Left lung (tissue), 10 donors: ENCODE results near the gene TBCD. TPM values are rescaled to one million over a fixed set of nuclear protein-coding genes. Genes with fewer than 3 reads are reported as not detected.
A peak's percentile ranks its signal among the peaks of the same experiment; 100 is the strongest.
"Not testable (repeated sequence)": the region's sequence is repeated elsewhere in the genome, so short reads cannot be mapped to it uniquely, and the experiment has no call there.

ENCODE experiments used
- ATAC-seq: fragments of 200-7000 bp; cut with Tn5 transposase; one replicate; pipeline ENCODE4 v1.9.1; 2020; ENCODE audit warnings: moderate library complexity
- DNase-seq, 4 donors: peaks; one replicate each; pipeline ENCODE4 v3.0.0-alpha.2; 2013 to 2020
- H3K27ac ChIP-seq, 2 donors: fragments of 200-600 bp; sonication (generic) in 1 of 2; one replicate each; pipeline versions ENCODE4 v1.5.0 to v1.8.0; 2020 to 2021
- H3K27me3 ChIP-seq, 2 donors: fragments of 200-600 bp; sonication (generic) in 1 of 2; one replicate each; pipeline versions ENCODE4 v1.5.0 to v1.8.0; 2020 to 2021
- H3K36me3 ChIP-seq, 2 donors: fragments of 200-600 bp; sonication (generic) in 1 of 2; one replicate each; pipeline versions ENCODE4 v1.5.0 to v1.8.0; 2020 to 2021
- H3K4me1 ChIP-seq, 2 donors: fragments of 200-600 bp; one replicate each; pipeline ENCODE4 v1.8.0; 2021
- H3K4me3 ChIP-seq, 2 donors: fragments of 200-600 bp; sonication (generic) in 1 of 2; one replicate each; pipeline versions ENCODE4 v1.5.0 to v1.8.0; 2020 to 2021; ENCODE audit warnings: mild to moderate bottlenecking in 1 of 2
- H3K9me3 ChIP-seq, 2 donors: fragments of 200-600 bp; sonication (generic) in 1 of 2; one replicate each; pipeline versions ENCODE4 v1.5.0 to v1.8.0; 2020 to 2021
- intact Hi-C, 2 donors: fragments of 100-400 bp; cut with DNase I; formaldehyde crosslinking; loops; one replicate each; pipeline versions ENCODE4 v1.11.2 to v1.14.2; 2022
- polyA plus RNA-seq, 6 donors: library from polyadenylated mRNA; unstranded; fragments of 120-200 nt; gene quantifications; one replicate each; pipeline ENCODE4 v1.2.1, GENCODE V29; 2013; ENCODE audit not compliant: insufficient read length in 6 of 6
- total RNA-seq, 2 donors: library from RNA; stranded (reverse); fragmentation: NEBNext Ultra II Directional; extraction: Animal tissue kit (Norgen Biotek cat#: 25700); gene quantifications; one replicate each; pipeline ENCODE4 v1.2.1, GENCODE V29; 2021
- TF ChIP-seq, protein P1 (sequence below), 2 donors: fragments of 200-600 bp; sonication (generic) in 1 of 2; IDR thresholded peaks; one replicate each; pipeline versions ENCODE4 v1.5.0 to v1.8.0; 2021; ENCODE audit warnings: antibody characterized with exemption in 2 of 2
- donor health status: DM: no; HTN: yes; CAD: no.
- donor health status: DM: no; HTN: no; CAD: no.

TBCD gene
- total and polyA plus RNA-seq, 8 donors, result 87.2 to 133 (median 104) TPM

DNA sequence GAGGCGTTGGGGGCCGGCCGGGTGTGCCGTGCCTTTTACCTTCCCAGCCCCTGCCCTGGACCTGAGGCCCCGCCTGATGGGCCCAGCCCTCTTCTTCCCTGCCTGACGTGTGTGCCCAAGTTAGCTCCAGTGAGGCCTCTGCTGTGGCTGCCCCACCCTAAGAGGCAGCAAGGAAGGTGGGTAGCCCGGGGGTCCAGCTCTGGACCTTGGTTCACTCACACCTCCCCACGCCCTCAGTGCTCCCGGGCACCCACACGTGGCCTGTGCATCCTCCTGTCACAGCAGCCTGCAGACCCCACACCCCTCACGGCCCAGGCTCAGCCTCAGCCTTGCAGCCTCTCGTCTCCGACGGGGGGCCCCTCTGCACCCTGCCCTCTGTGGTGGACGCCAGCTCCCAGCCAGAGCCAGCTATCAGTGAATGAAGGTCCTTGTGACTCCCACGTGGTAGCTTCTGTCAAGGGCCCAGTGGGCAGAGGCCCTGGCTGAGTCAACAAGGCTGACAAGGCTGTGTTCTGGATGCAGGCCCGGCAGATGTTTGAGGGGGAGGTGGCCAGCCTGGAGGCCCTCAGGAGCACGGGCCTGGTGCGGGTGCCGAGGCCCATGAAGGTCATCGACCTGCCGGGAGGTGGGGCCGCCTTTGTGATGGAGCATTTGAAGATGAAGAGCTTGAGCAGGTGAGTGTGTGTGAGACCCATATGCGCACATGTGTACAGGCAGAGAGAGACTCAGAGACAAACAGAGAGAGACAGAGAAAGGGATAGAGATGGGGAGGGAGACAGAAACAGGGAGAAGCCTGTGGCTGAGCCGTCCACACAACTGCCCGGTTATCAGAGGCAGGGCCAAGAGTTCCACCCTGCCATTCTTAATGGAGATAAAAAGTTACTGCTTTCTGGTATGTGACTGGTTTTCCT, 13.6 kb upstream of the TBCD start:
- intact Hi-C loops, result no loop called here
- Histone ChIP-seq H3K27ac (no peak overlapping the region), H3K4me1 (peaks cover 3 to 10% of the 10 kb centered on the region in 2 donors), H3K27me3 (peaks cover 0 to 16% of the 10 kb centered on the region in 2 donors), H3K9me3 (peaks cover 0 to 7% of the 10 kb centered on the region in 2 donors), H3K36me3 (peaks cover 0 to 34% of the 10 kb centered on the region in 2 donors), H3K4me3 (no peak overlapping the region)
- ATAC-seq (peak; percentile 62), DNase-seq (peak in 2 of 4 donors; percentile 63 to 79)
- TF ChIP-seq, protein P1, sequence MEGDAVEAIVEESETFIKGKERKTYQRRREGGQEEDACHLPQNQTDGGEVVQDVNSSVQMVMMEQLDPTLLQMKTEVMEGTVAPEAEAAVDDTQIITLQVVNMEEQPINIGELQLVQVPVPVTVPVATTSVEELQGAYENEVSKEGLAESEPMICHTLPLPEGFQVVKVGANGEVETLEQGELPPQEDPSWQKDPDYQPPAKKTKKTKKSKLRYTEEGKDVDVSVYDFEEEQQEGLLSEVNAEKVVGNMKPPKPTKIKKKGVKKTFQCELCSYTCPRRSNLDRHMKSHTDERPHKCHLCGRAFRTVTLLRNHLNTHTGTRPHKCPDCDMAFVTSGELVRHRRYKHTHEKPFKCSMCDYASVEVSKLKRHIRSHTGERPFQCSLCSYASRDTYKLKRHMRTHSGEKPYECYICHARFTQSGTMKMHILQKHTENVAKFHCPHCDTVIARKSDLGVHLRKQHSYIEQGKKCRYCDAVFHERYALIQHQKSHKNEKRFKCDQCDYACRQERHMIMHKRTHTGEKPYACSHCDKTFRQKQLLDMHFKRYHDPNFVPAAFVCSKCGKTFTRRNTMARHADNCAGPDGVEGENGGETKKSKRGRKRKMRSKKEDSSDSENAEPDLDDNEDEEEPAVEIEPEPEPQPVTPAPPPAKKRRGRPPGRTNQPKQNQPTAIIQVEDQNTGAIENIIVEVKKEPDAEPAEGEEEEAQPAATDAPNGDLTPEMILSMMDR (IDR thresholded peaks at IDR 0.05), result no peak

DNA sequence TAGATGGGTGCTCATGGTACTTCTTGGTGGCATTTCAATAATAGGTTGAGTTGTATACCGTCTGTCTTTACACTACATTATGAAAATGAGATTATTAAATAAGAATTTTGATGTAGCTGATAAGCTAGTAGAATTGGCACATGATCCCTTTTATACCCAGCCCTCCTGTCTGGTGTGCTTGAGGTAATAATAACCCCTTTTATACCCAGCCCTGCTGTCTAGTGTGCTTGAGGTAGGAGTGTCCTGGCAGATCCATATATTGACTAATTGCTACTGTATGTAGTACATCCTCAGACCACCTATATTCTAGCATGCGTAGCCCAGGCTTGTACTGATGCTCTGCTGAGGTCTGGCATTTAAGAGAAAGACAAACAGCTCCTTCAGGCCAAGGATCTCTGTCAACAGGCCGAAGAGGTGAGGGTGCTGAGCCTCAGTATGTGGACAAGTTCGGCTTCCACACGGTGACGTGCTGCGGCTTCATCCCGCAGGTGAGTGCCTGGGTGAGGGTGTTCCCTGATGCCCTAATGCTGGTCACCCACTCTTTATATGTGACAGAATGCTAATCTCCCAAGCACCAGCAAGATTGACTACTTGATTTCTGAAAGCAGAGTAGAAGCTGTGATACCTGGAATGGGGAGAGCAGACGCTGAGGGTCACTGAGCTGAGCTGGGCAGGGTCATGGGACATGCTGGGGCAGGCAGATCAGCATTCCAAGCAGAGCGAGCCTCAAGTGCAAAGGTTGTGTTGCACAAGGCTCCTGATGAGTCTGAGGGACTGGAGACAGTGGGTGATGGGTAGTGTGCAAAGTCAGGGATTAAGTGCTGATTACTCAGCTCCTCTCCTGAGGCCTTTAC, 10.7 kb upstream of the TBCD start:
- ATAC-seq (no peak), DNase-seq (peak in 1 of 4 donors; percentile 13)
- intact Hi-C loops, result no loop called here
- peaks cover 0 to 3% of the 10 kb centered on the region in 2 donors for H3K27me3 ChIP-seq
- H3K4me3 ChIP-seq, result no peak overlapping the region
- TF ChIP-seq, protein P1 (IDR thresholded peaks at IDR 0.05), result no peak
- H3K27ac ChIP-seq, result no peak overlapping the region
- H3K36me3 ChIP-seq, result peaks cover 0 to 37% of the 10 kb centered on the region in 2 donors
- peaks cover 0 to 10% of the 10 kb centered on the region in 2 donors for H3K9me3 ChIP-seq
- H3K4me1 ChIP-seq, result peaks cover 0 to under 1% of the 10 kb centered on the region in 2 donors

DNA sequence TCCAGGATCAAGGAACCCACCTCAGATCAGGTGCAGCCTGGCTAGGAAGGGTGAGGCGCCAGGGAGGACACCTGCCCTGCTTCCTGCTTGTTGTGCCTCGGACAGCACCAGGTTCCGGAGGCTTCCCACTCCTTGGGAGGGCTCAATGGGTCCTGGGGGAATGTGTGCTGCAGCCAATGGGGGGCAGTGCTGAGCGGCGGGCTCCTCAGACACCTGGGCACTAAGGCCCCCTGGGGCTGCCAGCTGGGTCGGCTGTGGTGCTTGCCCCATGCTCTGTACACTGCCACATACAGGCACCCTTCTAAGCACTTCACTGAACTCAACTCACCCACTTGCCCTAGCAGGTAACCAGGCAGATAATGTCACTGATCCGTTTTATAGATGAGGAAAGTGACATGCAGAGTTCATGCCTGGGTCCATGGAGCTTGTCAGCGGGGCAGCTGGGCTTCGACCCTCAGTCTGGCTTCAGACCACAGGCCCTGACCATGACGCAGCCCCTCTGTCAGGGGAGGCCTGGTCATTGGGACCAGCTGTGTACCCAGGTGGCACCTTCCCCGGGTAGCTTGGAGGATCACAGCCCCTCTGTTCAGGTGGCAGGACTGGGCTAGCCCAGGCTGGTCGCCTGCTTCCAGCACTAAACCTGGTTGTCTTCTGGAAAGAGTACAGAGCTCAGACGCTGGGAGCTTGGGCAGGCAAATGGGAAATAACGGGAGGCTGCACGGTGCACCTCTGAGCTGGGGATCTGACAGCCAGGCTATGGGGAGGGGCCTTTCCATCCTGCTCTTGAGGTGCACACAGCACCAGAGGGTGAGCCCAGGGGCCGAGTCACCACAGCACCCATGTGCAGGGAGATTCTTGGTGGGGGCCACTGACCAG, 8.3 kb upstream of the TBCD start:
- no peak overlapping the region for H3K27ac ChIP-seq
- intact Hi-C loops, result no loop called here
- H3K4me3 ChIP-seq, result no peak overlapping the region
- TF ChIP-seq, protein P1 (IDR thresholded peaks at IDR 0.05), result no peak
- ATAC-seq, result no peak
- H3K36me3 ChIP-seq, result peaks cover 0 to 37% of the 10 kb centered on the region in 2 donors
- no peaks in the 10 kb centered on the region for H3K27me3 ChIP-seq
- H3K4me1 ChIP-seq, result no peaks in the 10 kb centered on the region
- peak in 1 of 4 donors; percentile 41 for DNase-seq
- peaks cover 0 to 14% of the 10 kb centered on the region in 2 donors for H3K9me3 ChIP-seq

DNA sequence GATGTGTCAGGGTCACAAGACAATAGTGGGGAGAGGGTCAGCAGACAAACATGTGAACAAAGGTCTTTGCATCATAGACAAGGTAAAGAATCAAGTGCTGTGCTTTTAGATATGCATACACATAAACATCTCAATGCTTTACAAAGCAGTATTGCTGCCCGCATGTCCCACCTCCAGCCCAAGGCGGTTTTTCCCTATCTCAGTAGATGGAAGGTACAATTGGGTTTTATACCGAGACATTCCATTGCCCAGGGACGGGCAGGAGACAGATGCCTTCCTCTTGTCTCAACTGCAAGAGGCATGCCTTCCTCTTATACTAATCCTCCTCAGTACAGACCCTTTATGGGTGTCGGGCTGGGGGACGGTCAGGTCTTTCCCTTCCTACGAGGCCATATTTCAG, 7.1 kb upstream of the TBCD start:
- H3K4me1 ChIP-seq, H3K27ac ChIP-seq, H3K27me3 ChIP-seq, intact Hi-C loops, DNase-seq, H3K4me3 ChIP-seq, ATAC-seq: not testable (repeated sequence)
- Histone ChIP-seq H3K9me3 (peaks cover 0 to 14% of the 10 kb centered on the region in 2 donors), H3K36me3 (peaks cover 0 to 33% of the 10 kb centered on the region in 2 donors)

DNA sequence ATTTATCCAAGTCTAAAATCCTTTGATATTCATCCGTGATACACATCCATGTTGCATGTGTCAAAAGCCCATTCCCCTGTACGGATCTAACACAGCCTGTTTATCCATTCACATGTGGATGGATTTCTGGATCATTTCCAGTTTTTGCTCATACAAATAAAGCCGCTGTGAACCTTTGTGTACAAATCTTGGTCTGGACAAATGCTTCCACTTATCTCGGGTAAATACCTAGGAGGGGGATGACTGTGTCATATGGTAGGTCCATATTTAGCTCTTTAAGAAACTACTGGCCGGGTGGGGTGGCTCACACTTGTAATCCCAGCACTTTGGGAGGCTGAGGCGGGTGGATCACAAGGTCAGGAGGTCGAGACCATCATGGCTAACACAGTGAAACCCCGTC, 6.3 kb upstream of the TBCD start:
- peaks cover 0 to 26% of the 10 kb centered on the region in 2 donors for H3K36me3 ChIP-seq
- H3K4me3 ChIP-seq, result no peak overlapping the region
- no peak overlapping the region for H3K27ac ChIP-seq
- H3K27me3 ChIP-seq, result peaks cover 0 to 3% of the 10 kb centered on the region in 2 donors
- TF ChIP-seq, protein P1 (IDR thresholded peaks at IDR 0.05), result no peak
- intact Hi-C loops, result no loop called here
- no peak for DNase-seq
- H3K9me3 ChIP-seq, result peaks cover 0 to 11% of the 10 kb centered on the region in 2 donors
- ATAC-seq, result peak; percentile 72
- H3K4me1 ChIP-seq, result no peaks in the 10 kb centered on the region
